Stimulated activated CD4-positive, alpha-beta T cell treated with anti-CD3 and anti-CD28 coated beads, Interleukin-12 subunit alpha, Interleukin-12 subunit beta, amount 100 ng/mL, for 4 hours (primary cell): ENCODE data around the gene ZNF729.
"Not testable (repeated sequence)": the region's sequence is repeated elsewhere in the genome, so short reads cannot be mapped to it uniquely, and the experiment has no call there.

Source experiments
- DNase-seq: peaks from one replicate; pipeline ENCODE4 v3.0.0-alpha.2; 2020

Gene ZNF729

DNA sequence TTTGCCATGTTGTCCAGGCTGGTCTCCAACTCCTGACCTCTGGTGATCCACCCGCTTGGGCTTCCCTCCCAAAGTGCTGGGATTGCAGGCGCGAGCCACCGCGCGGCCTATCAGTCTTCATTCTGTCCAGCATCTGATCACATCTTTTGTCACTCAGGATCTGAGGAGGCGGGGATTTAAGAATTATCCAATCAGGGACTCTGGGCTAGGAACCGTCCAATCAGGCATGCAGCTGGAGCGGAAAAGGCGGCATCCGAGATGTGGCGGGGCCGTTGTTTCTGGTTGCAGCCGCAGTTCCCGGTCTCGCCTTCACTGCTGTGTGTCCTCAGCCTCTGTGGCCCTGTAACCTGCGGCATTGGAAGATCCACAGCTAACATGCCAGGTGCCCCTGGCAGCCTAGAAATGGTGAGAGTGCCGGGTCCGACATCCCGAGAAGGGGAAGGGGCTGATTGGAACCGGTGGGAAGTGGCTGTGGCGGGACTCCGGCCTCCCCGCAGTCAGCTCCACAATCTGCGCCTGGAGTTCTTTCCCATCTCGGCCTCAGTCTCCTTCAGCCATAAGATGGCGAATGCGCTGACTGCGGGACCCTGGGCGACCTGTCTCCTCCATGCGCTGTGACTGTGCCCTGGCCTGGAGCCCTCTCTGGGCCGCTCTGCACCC is at the start of gene ZNF729:
Gene ZNF729, plus strand, starts transcription at position 291 of the 660 bp plus-strand sequence. Its CDS starts 85 bp downstream, at position 376.
- no peak for DNase-seq

- no peak for DNase-seq
These were observed 29.4 kb upstream of the ZNF729 start for GRCh38 chr19:22256856-22257255.

DNA sequence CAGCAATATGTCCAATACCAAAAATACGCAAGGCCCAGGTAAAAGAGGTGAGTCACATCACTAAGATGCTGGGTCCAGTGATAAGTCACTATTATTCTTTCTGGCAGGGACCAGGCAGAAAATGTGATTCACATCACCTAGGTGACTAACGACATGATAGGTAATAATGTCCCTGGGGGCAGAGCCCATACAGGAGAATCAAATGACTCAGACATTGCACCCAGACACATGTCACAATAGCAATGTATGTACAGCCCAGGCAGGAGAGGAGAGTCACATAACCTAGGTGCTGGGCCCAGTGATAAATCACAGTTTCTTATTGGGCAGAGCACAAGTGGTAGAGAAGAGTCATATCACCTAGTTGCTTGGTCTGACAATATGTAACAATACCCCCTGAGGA is 28.9 kb upstream of the ZNF729 start:
- no peak for DNase-seq

DNA sequence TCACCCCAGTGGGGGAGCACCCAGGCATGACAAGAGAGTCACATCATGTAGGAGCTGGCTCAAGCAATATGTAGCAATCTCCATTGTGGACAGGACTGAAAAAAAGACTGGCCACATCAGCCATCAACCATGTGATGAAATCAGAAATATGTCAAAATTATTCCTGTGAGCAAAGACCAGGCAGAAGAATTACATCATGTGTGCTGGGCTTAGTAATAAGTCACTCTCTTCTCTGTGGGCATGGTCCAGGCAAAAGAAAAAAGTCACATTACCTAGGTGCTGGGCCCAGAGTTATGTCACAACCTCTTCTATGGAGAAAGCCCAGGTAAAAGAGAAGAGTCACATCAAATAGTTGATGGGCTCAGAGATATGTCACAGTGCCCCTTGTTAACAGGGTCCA is 28.3 kb upstream of the ZNF729 start:
- no peak for DNase-seq

- no peak for DNase-seq
These were observed 25.7 kb upstream of the ZNF729 start for GRCh38 chr19:22260499-22260898.

DNA sequence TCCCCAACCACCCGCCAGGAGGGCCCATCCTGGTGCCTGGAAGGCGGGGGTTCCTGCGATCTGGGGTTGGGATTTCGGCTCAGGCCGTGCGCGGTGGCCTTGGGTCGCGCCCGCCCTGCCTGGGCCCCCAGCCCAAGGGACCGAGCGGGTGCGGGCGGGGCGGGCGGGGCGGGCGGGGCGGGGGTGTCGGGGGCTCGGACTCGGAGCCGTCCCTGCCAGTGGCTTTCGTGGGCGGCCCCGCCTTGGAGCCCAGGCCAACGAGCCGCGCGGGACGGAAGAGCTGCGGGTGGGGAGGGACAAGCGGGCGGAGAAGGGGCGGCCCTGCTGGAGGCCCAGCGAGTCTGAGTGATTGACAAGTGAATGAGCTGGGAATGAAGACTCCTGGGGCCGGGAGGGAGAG is 24.6 kb upstream of the ZNF729 start:
- no peak for DNase-seq

GRCh38 chr19:22263121-22263520 is 23.1 kb upstream of the ZNF729 start:
- no peak for DNase-seq

GRCh38 chr19:22321554-22321953 is 35.3 kb downstream of the ZNF729 start:
- DNase-seq: not testable (repeated sequence)

DNA sequence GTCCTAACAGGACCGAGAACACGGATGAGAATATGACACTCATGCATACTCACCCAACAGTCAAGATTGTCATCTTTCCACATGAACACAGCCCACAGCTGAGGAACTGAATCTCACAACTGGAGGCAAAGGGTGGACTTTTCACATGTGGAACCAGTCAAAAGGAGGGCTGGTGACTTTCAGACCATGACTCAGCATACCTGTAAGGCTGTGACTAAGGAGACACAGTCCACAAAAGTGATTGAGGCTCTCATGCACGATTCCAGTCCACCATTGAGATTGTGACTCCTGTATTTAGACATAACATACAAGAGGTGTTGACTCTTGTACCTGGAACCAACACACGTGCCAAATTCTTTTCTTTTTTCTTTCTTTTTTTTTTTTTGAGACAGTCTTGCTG is 40.0 kb downstream of the ZNF729 start:
- DNase-seq: no peak

GRCh38 chr19:22327321-22327720 is 41.1 kb downstream of the ZNF729 start:
- DNase-seq: no peak

DNA sequence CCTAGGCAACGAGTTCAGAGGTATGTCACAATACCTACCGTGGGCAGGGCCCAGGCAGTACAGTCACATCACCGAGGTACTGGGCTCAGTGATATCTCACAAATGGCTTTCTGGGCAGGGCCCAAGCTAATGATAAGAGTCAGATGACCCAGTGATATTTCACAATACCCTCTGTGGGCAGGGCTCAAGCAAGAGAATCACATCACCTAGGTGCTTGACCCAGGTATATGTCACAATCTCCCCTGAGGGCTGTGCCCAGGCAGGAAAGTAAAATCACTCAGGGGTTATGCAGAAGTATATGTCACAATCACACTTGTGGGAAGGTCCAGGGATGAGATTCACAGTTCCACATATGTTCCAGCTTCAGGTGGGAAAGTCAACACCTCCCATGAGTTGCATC is 45.3 kb downstream of the ZNF729 start:
- no peak for DNase-seq

GRCh38 chr19:22332924-22333323 is 46.7 kb downstream of the ZNF729 start:
- DNase-seq: no peak

DNA sequence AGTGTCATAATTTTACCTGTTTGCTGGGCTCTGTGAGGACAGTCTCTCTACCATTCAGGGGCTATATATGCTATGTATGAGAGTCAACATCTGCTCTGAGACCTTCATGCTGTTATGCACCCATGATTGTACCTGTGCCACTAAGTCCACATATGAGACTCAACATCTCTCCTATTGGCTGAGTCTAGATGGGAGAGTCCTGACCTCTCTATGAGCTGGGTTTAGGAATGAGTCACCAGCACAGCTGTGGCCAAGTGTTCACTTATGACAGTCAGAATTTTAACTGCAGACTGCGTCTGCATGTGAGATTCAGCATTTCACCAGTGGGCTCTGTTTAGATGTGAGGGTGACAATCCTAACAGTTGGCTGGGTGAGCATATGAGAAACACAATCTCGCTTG is 49.5 kb downstream of the ZNF729 start:
- no peak for DNase-seq

DNA sequence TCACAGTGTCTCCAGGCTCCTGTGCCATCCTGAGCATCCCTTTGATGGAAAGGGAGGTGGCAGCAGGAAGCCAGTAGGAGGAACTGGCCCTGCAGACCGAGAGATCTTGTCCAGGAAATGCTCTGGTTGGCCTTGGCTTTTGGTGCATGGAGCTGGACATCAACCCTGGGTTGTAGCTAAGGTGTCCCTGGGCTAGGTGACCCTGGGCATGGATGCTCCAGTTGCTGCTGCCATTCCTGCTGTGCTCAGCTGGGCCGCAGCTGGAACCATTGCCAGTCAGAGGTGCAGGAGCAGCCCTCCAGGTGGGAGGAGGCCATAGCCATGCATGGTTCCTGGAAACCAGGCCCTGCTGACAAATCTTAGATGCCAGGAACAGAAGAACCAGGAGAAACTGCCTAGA is 68.4 kb downstream of the ZNF729 start:
- DNase-seq: no peak
